H7 (cell line): ENCODE results near the gene ARL5C. TPM values are rescaled to one million over a fixed set of nuclear protein-coding genes. Genes with fewer than 3 reads are reported as not detected.

ENCODE experiments used
- DNase-seq: peaks from one replicate; pipeline ENCODE4 v3.0.0; 2012
- H3K27me3 ChIP-seq: 2 replicates; pipeline ENCODE4 v1.6.0; 2011; ENCODE audit warnings: mild to moderate bottlenecking, low read length; ENCODE audit not compliant: control insufficient read depth, insufficient read depth
- H3K36me3 ChIP-seq: replicated peaks from 2 replicates; pipeline ENCODE4 v1.5.1; 2011; ENCODE audit warnings: low read length; ENCODE audit not compliant: control insufficient read depth, insufficient read depth
- H3K4me3 ChIP-seq: 2 replicates; pipeline ENCODE4 v1.5.1; 2011; ENCODE audit warnings: low read depth, mild to moderate bottlenecking, control low read depth, low read length, moderate library complexity; ENCODE audit not compliant: insufficient read depth
- total RNA-seq: library from RNA; depleted of rRNA; stranded (reverse); fragments of >200 nt; shearing (Covaris generic); gene quantifications from 2 replicates; pipeline ENCODE4 v1.2.3, GENCODE V29; 2014

ARL5C gene
- total RNA-seq, 1 experiment from 2014 or later, result not detected

DNA sequence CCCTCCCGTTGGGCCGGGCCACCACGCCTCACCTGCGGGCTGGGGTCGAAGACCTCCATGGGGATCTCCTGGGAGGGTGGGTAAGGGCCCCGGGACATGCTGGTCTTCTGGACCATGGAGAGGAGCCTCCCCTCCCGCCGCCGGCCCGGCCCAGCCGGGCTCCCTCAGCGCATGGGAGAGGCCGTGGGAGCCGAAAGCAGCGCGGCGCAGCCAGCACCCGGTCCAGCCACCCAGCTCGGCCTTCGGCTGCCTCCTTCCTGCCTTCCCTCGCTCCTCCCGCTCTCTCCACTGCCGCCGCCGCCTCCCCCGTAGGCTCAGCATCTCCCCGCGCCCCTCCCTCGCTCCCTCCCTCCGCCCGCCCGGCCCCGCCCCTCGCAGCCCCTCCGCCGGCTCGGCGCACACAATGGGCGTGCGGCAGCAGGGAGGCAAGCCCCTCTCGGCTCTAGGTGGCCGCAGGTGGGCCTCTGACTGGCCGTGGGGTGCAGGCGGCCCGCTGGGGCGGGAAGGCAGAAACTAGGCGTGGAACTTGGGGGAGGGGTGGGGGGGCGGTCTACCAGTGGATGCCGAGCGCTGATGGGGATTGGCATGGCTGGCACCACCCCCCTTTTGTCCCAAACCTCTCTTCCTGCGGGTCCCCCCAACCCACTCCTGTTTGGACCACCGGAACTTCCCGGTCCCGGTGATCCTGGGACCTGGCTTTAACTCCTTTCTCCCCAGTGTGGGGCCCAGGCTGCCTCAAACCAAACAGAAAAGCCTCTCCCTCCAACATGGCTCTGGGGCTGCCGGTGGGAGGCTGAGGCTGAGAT is 31.6 kb upstream of the ARL5C start, which contains the start of gene CACNB1:
CACNB1 (minus strand) TSS at position 290 of the 806 bp plus-strand sequence; CDS start at position 116, 174 bp downstream.
- Histone ChIP-seq H3K36me3 (peaks cover 24% of the 10 kb centered on the region), H3K4me3 (peak within 1 kb of the TSS; percentile 88), H3K27me3 (no peaks in the 10 kb centered on the region)
- peak; percentile 99 for DNase-seq

DNA sequence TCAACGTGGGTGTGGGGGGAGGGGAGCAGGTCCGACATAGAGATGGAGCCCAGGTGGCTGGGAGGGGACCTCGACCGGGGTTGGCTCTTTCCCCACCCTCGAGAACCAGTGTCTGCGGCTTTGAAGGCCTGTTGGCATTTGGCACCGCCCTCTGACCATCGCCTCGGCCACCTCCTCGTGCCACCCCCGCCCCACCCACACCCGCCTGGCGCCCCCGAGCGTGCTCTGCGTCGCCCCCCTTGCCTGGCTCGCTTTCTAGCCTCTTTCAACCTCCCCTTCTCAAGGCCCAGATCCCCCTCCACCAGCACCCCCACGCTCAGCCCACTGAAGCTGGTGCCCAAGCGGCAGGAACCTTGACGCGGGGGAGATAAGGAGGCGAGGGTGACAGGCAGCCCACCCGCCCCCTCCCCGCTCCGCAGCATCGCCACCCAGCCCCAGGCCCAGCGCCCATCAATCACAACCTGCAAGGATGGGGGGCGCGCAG is 30.9 kb upstream of the ARL5C start:
- H3K27me3 ChIP-seq, result no peaks in the 10 kb centered on the region
- peak; percentile 84 for DNase-seq
- peaks cover 23% of the 10 kb centered on the region for H3K36me3 ChIP-seq
- peak overlapping the region; percentile 88 for H3K4me3 ChIP-seq

GRCh38 chr17:39196241-39196807 is 30.4 kb upstream of the ARL5C start:
- peaks cover 18% of the 10 kb centered on the region for H3K36me3 ChIP-seq
- DNase-seq, result no peak

GRCh38 chr17:39195568-39196160 is 29.7 kb upstream of the ARL5C start:
- Histone ChIP-seq H3K4me3 (peak overlapping the region; percentile 34; the same call in 1 of the 2 replicates), H3K27me3 (no peaks in the 10 kb centered on the region), H3K36me3 (peaks cover 14% of the 10 kb centered on the region)
- no peak for DNase-seq

More at GRCh38 chr17:39196241-39196807, 30.4 kb upstream of the ARL5C start:
- H3K4me3 ChIP-seq, result peak overlapping the region; percentile 88; the same call in 1 of the 2 replicates
- H3K27me3 ChIP-seq, result no peaks in the 10 kb centered on the region

- Histone ChIP-seq H3K36me3 (peaks cover 14% of the 10 kb centered on the region), H3K4me3 (peak overlapping the region; percentile 34), H3K27me3 (no peaks in the 10 kb centered on the region)
- peak; percentile 89 for DNase-seq
These were observed 29.1 kb upstream of the ARL5C start for GRCh38 chr17:39194985-39195524.

DNA sequence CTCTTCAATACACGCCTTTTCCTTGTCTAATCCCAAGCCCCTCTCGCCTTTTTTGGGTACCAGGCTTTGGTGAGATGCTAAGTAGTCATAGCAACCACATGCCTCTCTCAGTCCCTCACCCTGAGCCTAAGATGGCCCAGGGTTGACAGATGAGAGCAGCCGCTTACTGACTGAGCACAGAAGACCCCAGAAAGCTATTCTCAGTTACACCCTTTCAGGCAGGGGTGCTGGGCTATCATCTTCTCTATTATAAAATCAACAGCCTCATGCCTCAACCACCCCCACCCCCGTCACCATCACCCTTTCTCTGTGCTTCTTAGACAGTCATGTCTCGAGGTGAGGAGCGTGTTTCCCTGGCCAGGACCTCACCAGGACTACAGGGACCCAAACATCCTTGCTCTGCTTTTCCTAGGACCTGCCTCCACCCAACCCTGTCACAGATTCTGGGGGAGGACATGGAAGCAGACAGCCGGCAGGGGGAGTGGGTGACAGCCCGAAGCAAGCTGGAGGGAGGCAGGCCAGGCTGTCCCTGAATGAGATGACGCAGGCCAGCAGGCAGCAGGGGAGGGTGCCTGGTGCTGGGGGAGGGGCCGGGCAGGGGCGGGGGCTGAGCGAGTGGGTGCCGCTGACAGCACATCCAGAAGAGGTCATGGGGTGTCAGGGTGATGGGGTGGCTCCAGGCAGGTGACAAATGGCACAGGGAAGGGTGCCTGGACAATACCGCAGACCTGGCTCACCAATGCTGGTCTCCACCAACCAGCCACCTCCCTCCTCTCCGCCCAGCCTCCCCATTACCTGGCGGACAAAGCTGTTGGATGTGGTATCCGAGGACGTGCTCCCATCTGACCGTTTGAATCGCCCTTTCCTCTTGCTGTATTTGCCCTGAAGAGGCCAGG is 28.4 kb upstream of the ARL5C start:
- H3K36me3 ChIP-seq, result peaks cover 14% of the 10 kb centered on the region
- H3K4me3 ChIP-seq, result peak overlapping the region; percentile 34
- peak; percentile 92 for DNase-seq
- H3K27me3 ChIP-seq, result no peaks in the 10 kb centered on the region

- Histone ChIP-seq H3K4me3 (no peak overlapping the region), H3K36me3 (peaks cover 14% of the 10 kb centered on the region), H3K27me3 (no peaks in the 10 kb centered on the region)
- no peak for DNase-seq
These were observed 27.4 kb upstream of the ARL5C start for GRCh38 chr17:39193346-39193745.

DNA sequence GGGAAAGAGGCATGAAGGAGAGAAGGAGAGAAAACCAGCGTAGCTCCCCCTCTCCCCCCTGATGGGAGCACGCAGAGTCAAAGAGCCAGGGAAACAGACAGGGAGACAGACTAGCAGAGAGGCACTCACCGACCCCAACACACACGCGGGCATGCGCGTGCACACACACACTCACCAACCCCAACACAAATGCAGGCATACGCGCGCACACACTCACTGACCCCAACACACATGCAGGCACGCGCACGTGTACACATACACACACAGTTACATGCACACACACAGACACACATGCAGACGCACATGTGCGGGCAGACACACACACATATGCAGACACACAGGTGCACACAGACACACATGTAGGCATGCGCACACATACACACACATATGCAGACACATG is 26.9 kb upstream of the ARL5C start:
- Histone ChIP-seq H3K36me3 (peaks cover 14% of the 10 kb centered on the region), H3K27me3 (no peaks in the 10 kb centered on the region), H3K4me3 (no peak overlapping the region)
- DNase-seq, result no peak

GRCh38 chr17:39191750-39192510 is 26.0 kb upstream of the ARL5C start:
- no peak for DNase-seq
- Histone ChIP-seq H3K27me3 (no peaks in the 10 kb centered on the region), H3K36me3 (peaks cover 17% of the 10 kb centered on the region), H3K4me3 (no peak overlapping the region)

DNA sequence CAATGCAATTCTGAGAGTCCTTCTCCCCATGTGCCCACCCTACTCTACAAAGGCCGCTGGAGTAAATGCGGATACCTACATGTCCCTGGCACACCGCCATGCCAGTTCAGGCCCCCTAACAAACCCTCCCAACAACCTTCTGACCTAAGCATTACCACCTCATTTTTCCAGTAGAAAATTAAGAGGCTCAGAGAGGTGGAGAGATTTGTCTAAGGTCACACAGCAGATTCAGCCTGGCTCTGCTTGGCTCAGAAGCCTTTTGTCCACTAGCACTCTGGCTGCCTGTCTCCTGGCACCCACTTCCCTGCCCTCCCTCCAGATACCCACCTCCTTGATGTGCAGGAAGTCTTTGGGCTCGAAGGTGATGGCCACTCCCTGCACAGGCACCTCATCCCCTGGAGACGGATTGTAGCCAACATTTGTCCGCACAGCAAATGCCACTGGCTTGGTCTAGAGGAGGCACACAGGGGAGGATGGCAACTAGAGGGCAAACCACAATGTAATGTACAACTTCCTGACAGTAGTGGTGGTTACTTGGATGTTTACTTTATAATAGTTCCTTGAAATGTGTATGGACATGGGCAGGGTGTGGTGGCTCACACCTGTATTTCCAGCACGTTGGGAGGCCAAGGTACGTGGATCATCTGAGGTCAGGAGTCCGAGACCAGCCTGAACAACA is 21.3 kb upstream of the ARL5C start:
- Histone ChIP-seq H3K4me3 (no peak overlapping the region), H3K27me3 (no peaks in the 10 kb centered on the region), H3K36me3 (peaks cover 26% of the 10 kb centered on the region)

GRCh38 chr17:39186481-39187002 is 20.6 kb upstream of the ARL5C start:
- peaks cover 22% of the 10 kb centered on the region for H3K36me3 ChIP-seq
- H3K4me3 ChIP-seq, result no peak overlapping the region
- no peaks in the 10 kb centered on the region for H3K27me3 ChIP-seq
- DNase-seq, result no peak

More for the DNA sequence above, 21.3 kb upstream of the ARL5C start:
- DNase-seq, result no peak

DNA sequence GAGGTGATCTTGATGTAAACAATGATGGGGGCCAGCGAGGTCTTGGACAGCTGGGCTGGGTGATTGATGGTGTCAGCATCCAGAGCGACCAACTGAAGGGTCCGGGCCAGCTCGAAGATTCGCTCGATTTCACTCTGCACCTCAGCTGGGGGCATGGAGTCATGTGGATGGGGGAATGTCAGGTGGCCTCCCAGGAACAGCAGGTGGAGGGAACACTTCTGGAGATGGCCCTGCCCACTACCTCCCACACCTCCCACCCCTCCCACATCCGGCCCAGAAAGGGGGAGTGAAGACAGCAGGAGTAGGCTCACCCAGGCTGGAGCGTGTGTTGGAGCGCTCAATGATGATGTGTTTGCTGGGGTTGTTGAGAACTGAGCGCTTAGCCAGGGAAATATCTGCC is 17.8 kb upstream of the ARL5C start:
- DNase-seq, result no peak
- peaks cover 20% of the 10 kb centered on the region for H3K36me3 ChIP-seq
- no peaks in the 10 kb centered on the region for H3K27me3 ChIP-seq
- H3K4me3 ChIP-seq, result no peak overlapping the region

DNA sequence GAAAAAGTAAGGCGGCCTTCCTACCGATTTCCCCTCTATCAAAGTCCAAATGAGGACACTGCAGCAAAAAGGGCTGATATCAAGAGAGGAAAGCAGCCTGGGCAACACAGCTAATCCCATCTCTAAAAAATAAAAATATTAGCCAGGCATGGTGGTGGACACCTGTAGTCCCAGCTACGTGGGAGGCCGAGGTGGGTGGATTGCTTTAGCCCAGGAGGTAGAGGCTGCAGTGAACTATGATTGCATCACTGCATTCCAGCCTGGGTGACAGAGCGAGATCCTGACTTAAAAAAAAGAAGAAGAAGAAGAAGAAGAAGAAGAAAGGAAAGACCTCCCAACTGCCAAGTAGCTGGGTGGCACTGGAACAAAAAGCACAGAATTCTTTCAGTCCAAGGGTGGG is 17.1 kb upstream of the ARL5C start:
- no peak overlapping the region for H3K4me3 ChIP-seq
- DNase-seq, result no peak
- H3K27me3 ChIP-seq, result no peaks in the 10 kb centered on the region
- H3K36me3 ChIP-seq, result peaks cover 20% of the 10 kb centered on the region
